Measurements from ENCODE around the gene PXDN. TPM values are rescaled to one million over a fixed set of nuclear protein-coding genes. Genes with fewer than 3 reads are reported as not detected.
A peak's percentile ranks its signal among the peaks of the same experiment; 100 is the strongest.

Gene PXDN
- total RNA-seq, 1 experiment from 2014 or later = 125 TPM

- Histone ChIP-seq H2AFZ (ENCODE audit: low read length) (no peak overlapping the region), H4K20me1 (ENCODE audit: low read length) (no peaks in the 10 kb centered on the region), H3K9me3 (ENCODE audit: low read length) (no peaks in the 10 kb centered on the region), H3K27me3 (ENCODE audit: low read length) (no peaks in the 10 kb centered on the region), H3K27ac (ENCODE audit: low read length) (no peak overlapping the region), H3K79me2 (ENCODE audit: low read length) (no peaks in the 10 kb centered on the region), H3K36me3 (ENCODE audit: low read depth, low read length) (no peaks in the 10 kb centered on the region), H3F3A (ENCODE audit: low read length, unreplicated experiment) (no peaks in the 10 kb centered on the region), H3K4me2 (ENCODE audit: low read length) (no peak overlapping the region), H3K9ac (ENCODE audit: low read length) (no peak overlapping the region), H3K9me2 (replicated peaks; ENCODE audit: low read length) (no peaks in the 10 kb centered on the region), H3K4me1 (ENCODE audit: insufficient read depth, low read length) (peaks cover 25% of the 10 kb centered on the region), H3K4me3 (ENCODE audit: low read length) (no peak overlapping the region)
- peak; percentile 41 for DNase-seq
- CTCF ChIA-PET = no interaction called here
- no TSS peak for BruUV-seq (replicated peaks)
- POLR2A ChIA-PET (ENCODE audit: unreplicated experiment) = no interaction called here
- ATAC-seq = peak; percentile 64
- intact Hi-C loops (cut with micrococcal nuclease) = no loop called here
- TF ChIP-seq CTCF (conservative IDR thresholded peaks at IDR 0.05; ENCODE audit: low read depth, low read length) (no peak; the same call in 1 of the 2 replicates), EZH2phosphoT487 (IDR thresholded peaks at IDR 0.05; ENCODE audit: borderline replicate concordance, low read length) (no peak)
These were observed 130.5 kb downstream of the PXDN start for GRCh38 chr2:1613731-1614354.

- intact Hi-C loops (cut with micrococcal nuclease) = no loop called here
- H4K20me1 ChIP-seq (ENCODE audit: low read length) = no peaks in the 10 kb centered on the region
- no peaks in the 10 kb centered on the region for H3K27me3 ChIP-seq (ENCODE audit: low read length)
- no peaks in the 10 kb centered on the region for H3K79me2 ChIP-seq (ENCODE audit: low read length)
- H2AFZ ChIP-seq (ENCODE audit: low read length) = no peak overlapping the region
- no peaks in the 10 kb centered on the region for H3F3A ChIP-seq (ENCODE audit: low read length, unreplicated experiment)
- no peak overlapping the region for H3K27ac ChIP-seq (ENCODE audit: low read length)
- no peaks in the 10 kb centered on the region for H3K9me3 ChIP-seq (ENCODE audit: low read length)
- no peak overlapping the region for H3K4me2 ChIP-seq (ENCODE audit: low read length)
- H3K4me1 ChIP-seq (ENCODE audit: insufficient read depth, low read length) = peaks cover 22% of the 10 kb centered on the region
- H3K9ac ChIP-seq (ENCODE audit: low read length) = no peak overlapping the region
- no peak for DNase-seq
- no peak overlapping the region for H3K4me3 ChIP-seq (ENCODE audit: low read length)
- TF ChIP-seq EZH2 (IDR thresholded peaks at IDR 0.05; ENCODE audit: low read length, unreplicated experiment) = no peak
- no peak for TF ChIP-seq EZH2phosphoT487 (IDR thresholded peaks at IDR 0.05; ENCODE audit: borderline replicate concordance, low read length)
- no peak for TF ChIP-seq CTCF (conservative IDR thresholded peaks at IDR 0.05; ENCODE audit: low read depth, low read length)
- ChIA-PET CTCF (no interaction called here), POLR2A (ENCODE audit: unreplicated experiment) (no interaction called here)
- H3K9me2 ChIP-seq (replicated peaks; ENCODE audit: low read length) = no peaks in the 10 kb centered on the region
- no TSS peak for BruUV-seq (replicated peaks)
- no peak for ATAC-seq
- no peaks in the 10 kb centered on the region for H3K36me3 ChIP-seq (ENCODE audit: low read depth, low read length)
These were observed 131.3 kb downstream of the PXDN start for GRCh38 chr2:1613078-1613445.

GRCh38 chr2:1612391-1613077 lies 131.8 kb downstream of the PXDN start:
- intact Hi-C loops (cut with micrococcal nuclease) = no loop called here
- H3K36me3 ChIP-seq (ENCODE audit: low read depth, low read length) = no peaks in the 10 kb centered on the region
- H3K27me3 ChIP-seq (ENCODE audit: low read length) = no peaks in the 10 kb centered on the region
- CTCF ChIA-PET = no interaction called here
- POLR2A ChIA-PET (ENCODE audit: unreplicated experiment) = no interaction called here
- BruUV-seq (replicated peaks) = no TSS peak
- H3K27ac ChIP-seq (ENCODE audit: low read length) = no peak overlapping the region
- TF ChIP-seq EZH2phosphoT487 (IDR thresholded peaks at IDR 0.05; ENCODE audit: borderline replicate concordance, low read length) (no peak), CTCF (conservative IDR thresholded peaks at IDR 0.05; ENCODE audit: low read depth, low read length) (no peak), EZH2 (IDR thresholded peaks at IDR 0.05; ENCODE audit: low read length, unreplicated experiment) (no peak)
- H4K20me1 ChIP-seq (ENCODE audit: low read length) = no peaks in the 10 kb centered on the region
- no peak overlapping the region for H2AFZ ChIP-seq (ENCODE audit: low read length)
- H3K4me3 ChIP-seq (ENCODE audit: low read length) = no peak overlapping the region
- DNase-seq (no peak), ATAC-seq (no peak)
- no peak overlapping the region for H3K4me2 ChIP-seq (ENCODE audit: low read length)
- H3K79me2 ChIP-seq (ENCODE audit: low read length) = no peaks in the 10 kb centered on the region
- no peaks in the 10 kb centered on the region for H3F3A ChIP-seq (ENCODE audit: low read length, unreplicated experiment)
- no peaks in the 10 kb centered on the region for H3K9me3 ChIP-seq (ENCODE audit: low read length)
- H3K9me2 ChIP-seq (replicated peaks; ENCODE audit: low read length) = no peaks in the 10 kb centered on the region
- H3K4me1 ChIP-seq (ENCODE audit: insufficient read depth, low read length) = peaks cover 22% of the 10 kb centered on the region
- no peak overlapping the region for H3K9ac ChIP-seq (ENCODE audit: low read length)

All from PC-3 (cell line).